SJCRH30 (cell line): ENCODE results near the gene PAM16. TPM values are rescaled to one million over a fixed set of nuclear protein-coding genes. Genes with fewer than 3 reads are reported as not detected.
A peak's percentile ranks its signal among the peaks of the same experiment; 100 is the strongest.
"Not testable (repeated sequence)": the region's sequence is repeated elsewhere in the genome, so short reads cannot be mapped to it uniquely, and the experiment has no call there.

Experiments used
- DNase-seq, 2 experiments: peaks; one replicate each; pipeline ENCODE4 v3.0.0-alpha.2; 2015 to 2020
- H3K27ac ChIP-seq: fragments of 250-450 bp; sonication (Bioruptor Pico); 2 replicates; pipeline ENCODE4 v1.5.1; 2020; ENCODE audit warnings: mild to moderate bottlenecking, moderate library complexity
- H3K27me3 ChIP-seq: fragments of 250-450 bp; sonication (Bioruptor Pico); 2 replicates; pipeline ENCODE4 v1.5.1; 2020; ENCODE audit warnings: mild to moderate bottlenecking, moderate library complexity
- H3K36me3 ChIP-seq: fragments of 250-450 bp; sonication (Bioruptor Pico); 2 replicates; pipeline ENCODE4 v1.5.1; 2020; ENCODE audit warnings: mild to moderate bottlenecking, moderate library complexity
- H3K4me1 ChIP-seq: fragments of 250-450 bp; sonication (Bioruptor Pico); 2 replicates; pipeline ENCODE4 v1.5.1; 2020; ENCODE audit warnings: mild to moderate bottlenecking, moderate library complexity
- H3K4me3 ChIP-seq: fragments of 250-450 bp; sonication (Bioruptor Pico); 2 replicates; pipeline ENCODE4 v1.5.1; 2020; ENCODE audit warnings: mild to moderate bottlenecking, moderate library complexity
- H3K9me3 ChIP-seq: fragments of 250-450 bp; sonication (Bioruptor Pico); replicated peaks from 2 replicates; pipeline ENCODE4 v1.5.1; 2020; ENCODE audit warnings: mild to moderate bottlenecking, moderate library complexity
- total RNA-seq: library from RNA; depleted of rRNA; stranded (reverse); fragments of >200 nt; shearing (Covaris generic); gene quantifications from 2 replicates; pipeline ENCODE4 v1.2.3, GENCODE V29; 2014

Gene PAM16
- total RNA-seq, 1 experiment from 2014 or later = 21.8 TPM

GRCh38 chr16:4356820-4357219 lies 5.7 kb upstream of the PAM16 start:
- no peaks in the 10 kb centered on the region for H3K27me3 ChIP-seq
- DNase-seq = no peak
- H3K4me1 ChIP-seq = no peaks in the 10 kb centered on the region

GRCh38 chr16:4354512-4355409 lies 3.6 kb upstream of the PAM16 start:
- DNase-seq = no peak
- H3K27me3 ChIP-seq = no peaks in the 10 kb centered on the region
- no peak overlapping the region for H3K4me3 ChIP-seq
- H3K27ac ChIP-seq = no peak overlapping the region
- H3K4me1 ChIP-seq = 0 out of 2 replicates have a peak, but pooled peaks cover 2% of the 10 kb centered on the region
- peaks cover 5% of the 10 kb centered on the region; the same call in 1 of the 2 replicates for H3K36me3 ChIP-seq
- H3K9me3 ChIP-seq = no peaks in the 10 kb centered on the region

More at GRCh38 chr16:4356820-4357219, 5.7 kb upstream of the PAM16 start:
- H3K36me3 ChIP-seq = peaks cover 7% of the 10 kb centered on the region; the same call in 1 of the 2 replicates
- no peaks in the 10 kb centered on the region for H3K9me3 ChIP-seq
- no peak overlapping the region for H3K4me3 ChIP-seq
- no peak overlapping the region for H3K27ac ChIP-seq

DNA sequence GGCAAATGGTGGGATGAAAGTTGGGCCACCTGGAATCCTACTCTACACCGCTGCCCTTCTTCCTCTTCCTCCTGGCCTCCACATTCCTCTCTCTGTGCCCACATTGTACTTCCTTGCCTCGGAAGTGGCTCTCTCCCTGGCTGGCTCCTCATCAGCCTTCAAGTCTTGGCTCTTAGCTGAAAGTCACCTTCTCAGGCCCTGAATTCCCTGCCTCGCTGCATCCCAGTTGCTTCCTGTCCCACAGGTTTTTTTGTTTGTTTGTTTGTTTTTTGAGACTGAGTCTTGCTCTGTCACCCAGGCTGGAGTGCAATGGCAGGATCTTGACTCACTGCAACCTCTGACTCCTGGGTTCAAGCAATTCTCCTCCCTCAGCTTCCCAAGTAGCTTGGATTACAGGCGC lies 2.6 kb upstream of the PAM16 start:
- Histone ChIP-seq H3K9me3 (no peaks in the 10 kb centered on the region), H3K4me3 (no peak overlapping the region), H3K36me3 (peaks cover 1% of the 10 kb centered on the region; the same call in 1 of the 2 replicates), H3K4me1 (0 out of 2 replicates have a peak, but pooled peaks cover 2% of the 10 kb centered on the region), H3K27me3 (no peaks in the 10 kb centered on the region), H3K27ac (no peak overlapping the region)
- DNase-seq = no peak

DNA sequence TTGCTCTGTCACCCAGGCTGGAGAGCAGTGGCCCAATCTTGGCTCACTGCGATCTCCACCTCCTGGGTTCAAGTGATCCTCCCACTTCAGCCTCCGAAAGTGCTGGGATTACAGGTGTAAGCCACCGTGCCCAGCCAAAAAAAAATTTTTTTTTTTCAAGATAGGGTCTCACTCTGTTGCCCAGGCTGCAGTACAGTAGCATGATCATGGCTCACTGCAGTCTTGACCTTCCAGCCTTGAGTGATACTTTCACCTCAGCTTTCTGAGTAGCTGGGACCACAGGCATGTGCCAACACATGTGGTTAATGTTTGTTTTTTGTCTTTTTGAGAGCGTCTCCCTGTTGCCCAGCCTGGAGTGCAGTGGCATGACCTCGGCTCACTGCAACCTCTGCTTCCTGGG lies 1.7 kb upstream of the PAM16 start:
- no peak overlapping the region for H3K27ac ChIP-seq
- H3K27me3 ChIP-seq = no peaks in the 10 kb centered on the region
- H3K4me3 ChIP-seq = no peak overlapping the region
- DNase-seq = no peak
- H3K4me1 ChIP-seq = 0 out of 2 replicates have a peak, but pooled peaks cover 2% of the 10 kb centered on the region
- H3K36me3 ChIP-seq = no peaks in the 10 kb centered on the region
- H3K9me3 ChIP-seq = no peaks in the 10 kb centered on the region

DNA sequence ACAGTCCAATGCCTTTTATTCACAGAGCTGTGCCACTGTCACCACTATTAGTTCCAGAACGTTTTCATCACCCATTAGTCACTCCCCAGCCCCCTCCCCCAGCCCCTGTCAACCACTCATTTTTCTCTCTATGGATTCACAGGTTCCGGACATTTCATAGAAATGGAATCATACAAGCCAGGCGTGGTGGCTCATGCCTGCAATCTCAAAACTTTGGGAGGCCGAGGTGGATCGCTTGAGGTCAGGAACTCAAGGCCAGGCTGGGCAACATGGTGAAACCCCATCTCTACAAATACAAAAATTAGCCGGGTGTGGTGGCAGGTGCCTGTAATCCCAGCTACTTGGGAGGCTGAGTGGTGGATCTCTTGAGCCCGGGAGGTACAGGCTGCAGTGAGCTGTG lies 759 bp upstream of the PAM16 start:
- H3K4me3 ChIP-seq = peak overlapping the region; percentile 74
- no peak overlapping the region for H3K27ac ChIP-seq
- no peak for DNase-seq

DNA sequence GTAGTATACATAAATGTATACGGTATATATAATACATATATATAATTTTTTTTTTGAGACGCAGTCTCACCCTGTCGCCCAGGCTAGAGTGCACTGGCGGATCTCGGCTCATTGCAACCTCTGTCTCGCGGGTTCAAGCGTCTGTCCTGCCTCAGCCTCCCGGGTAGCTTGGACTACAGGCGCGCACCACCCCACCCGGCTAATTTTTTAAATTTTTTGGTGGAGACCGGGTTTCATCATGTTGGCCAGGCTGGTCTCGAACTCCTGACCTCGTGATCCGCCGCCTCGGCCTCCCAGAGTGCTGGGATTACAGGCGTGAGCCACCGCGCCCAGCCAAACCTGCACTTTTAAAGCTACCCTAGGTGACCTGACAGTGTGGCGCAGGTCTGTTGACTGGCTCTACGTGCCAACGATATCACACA lies 745 bp downstream of the PAM16 start:
- Histone ChIP-seq H3K27ac (peak overlapping the region; percentile 41; the same call in 1 of the 2 replicates), H3K9me3 (no peaks in the 10 kb centered on the region), H3K4me1 (0 out of 2 replicates have a peak, but pooled peaks cover 2% of the 10 kb centered on the region), H3K36me3 (no peaks in the 10 kb centered on the region), H3K27me3 (no peaks in the 10 kb centered on the region), H3K4me3 (peak overlapping the region; percentile 74)
- no peak for DNase-seq

More for the DNA sequence above, 759 bp upstream of the PAM16 start:
- 0 out of 2 replicates have a peak, but pooled peaks cover 2% of the 10 kb centered on the region for H3K4me1 ChIP-seq
- no peaks in the 10 kb centered on the region for H3K27me3 ChIP-seq
- no peaks in the 10 kb centered on the region for H3K36me3 ChIP-seq
- no peaks in the 10 kb centered on the region for H3K9me3 ChIP-seq

- no peaks in the 10 kb centered on the region for H3K9me3 ChIP-seq
- H3K27ac ChIP-seq = no peak overlapping the region
- H3K27me3 ChIP-seq = no peaks in the 10 kb centered on the region
- no peak for DNase-seq
- no peak overlapping the region for H3K4me3 ChIP-seq
- H3K36me3 ChIP-seq = no peaks in the 10 kb centered on the region
- H3K4me1 ChIP-seq = 0 out of 2 replicates have a peak, but pooled peaks cover 2% of the 10 kb centered on the region
These were observed 1.8 kb downstream of the PAM16 start for GRCh38 chr16:4349332-4349731.

DNA sequence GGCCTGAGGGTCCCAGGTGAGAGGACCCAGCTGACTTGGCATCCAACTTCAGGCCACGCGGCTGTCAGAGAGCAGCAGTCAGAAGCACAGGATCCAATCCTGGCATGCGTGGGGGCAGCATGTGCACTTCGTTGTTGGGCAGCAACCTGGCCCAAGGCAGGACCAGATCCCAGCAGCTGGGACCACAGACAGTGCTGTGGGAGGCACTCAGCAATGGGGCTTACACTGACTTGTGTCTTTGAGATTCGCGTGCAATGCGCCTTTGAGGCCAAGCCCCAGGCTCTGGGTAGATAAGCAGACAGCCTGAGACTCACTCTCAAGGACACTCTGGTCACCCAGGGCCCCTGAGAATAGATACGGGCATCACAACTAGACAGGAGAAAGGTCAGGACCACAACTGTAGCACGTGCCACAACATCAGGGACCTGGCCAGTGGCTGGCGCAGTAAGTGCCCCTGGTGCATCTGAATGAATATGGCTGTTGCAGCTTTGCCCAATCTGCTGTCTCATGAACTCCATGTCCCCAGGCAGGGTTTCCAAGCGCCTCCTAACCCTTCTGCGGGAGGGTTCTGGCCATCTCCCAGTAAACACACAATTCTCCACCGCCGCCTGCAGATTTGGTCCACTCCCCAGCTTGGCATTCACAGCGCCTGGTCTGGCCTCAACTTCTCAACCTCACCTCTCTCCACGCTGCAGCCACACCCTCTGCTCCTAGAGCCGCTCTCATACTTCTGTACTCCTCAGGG lies 3.2 kb downstream of the PAM16 start:
- no peak for DNase-seq
- H3K36me3 ChIP-seq = no peaks in the 10 kb centered on the region
- no peak overlapping the region for H3K27ac ChIP-seq
- no peaks in the 10 kb centered on the region for H3K9me3 ChIP-seq
- H3K27me3 ChIP-seq = no peaks in the 10 kb centered on the region
- 0 out of 2 replicates have a peak, but pooled peaks cover 2% of the 10 kb centered on the region for H3K4me1 ChIP-seq
- no peak overlapping the region for H3K4me3 ChIP-seq

- DNase-seq = no peak
- Histone ChIP-seq H3K27ac (no peak overlapping the region), H3K4me1 (0 out of 2 replicates have a peak, but pooled peaks cover 2% of the 10 kb centered on the region), H3K36me3 (no peaks in the 10 kb centered on the region), H3K4me3 (no peak overlapping the region), H3K9me3 (no peaks in the 10 kb centered on the region), H3K27me3 (no peaks in the 10 kb centered on the region)
These were observed 4.1 kb downstream of the PAM16 start for GRCh38 chr16:4347010-4347409.

DNA sequence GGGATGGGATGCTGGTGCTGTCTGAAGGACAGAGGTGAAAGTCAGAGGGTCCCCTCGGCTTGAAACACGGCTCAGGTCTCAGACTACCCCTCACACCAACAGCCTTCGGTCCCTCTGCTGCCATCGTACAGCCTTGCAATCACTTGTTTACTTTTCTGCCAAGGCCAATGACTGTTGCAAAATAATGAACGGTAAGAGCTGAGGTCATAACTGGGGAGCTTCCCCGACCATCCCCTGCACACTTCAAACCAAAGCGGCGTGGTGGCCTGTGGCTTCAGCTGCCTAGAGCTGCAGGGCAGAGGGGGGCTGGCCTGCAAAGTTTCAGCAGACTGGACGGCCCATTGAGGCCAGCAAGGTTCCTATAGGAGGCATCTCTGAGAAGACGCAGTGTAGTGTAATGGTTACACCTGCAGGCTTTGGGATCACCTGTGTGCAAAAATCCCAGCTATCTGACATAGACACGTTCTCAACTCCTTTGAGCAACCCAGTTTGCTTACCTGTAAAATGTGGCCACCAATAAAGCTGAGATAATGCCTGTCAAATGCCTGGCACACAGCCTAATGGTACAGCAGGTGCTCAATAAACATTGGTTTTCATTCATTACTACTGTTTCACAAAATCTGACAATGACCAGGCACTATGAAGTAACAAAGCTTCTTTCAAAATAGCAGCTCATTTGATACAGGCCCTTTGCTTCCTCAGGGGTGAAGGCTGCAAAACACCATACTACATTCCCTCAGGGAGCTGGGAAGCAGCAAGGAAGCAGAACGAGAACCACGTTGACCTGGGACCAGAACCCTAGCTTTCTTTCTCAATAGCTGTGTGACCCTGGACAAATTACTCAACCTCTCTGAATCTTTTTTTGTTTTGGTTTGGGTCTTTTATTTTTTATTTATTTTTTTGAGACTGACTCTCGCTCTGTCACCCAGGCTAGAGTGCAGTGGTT lies 5.0 kb downstream of the PAM16 start:
- no peaks in the 10 kb centered on the region for H3K27me3 ChIP-seq
- H3K27ac ChIP-seq = no peak overlapping the region
- no peak overlapping the region for H3K4me3 ChIP-seq
- no peak for DNase-seq
- no peaks in the 10 kb centered on the region for H3K9me3 ChIP-seq
- H3K4me1 ChIP-seq = no peaks in the 10 kb centered on the region
- H3K36me3 ChIP-seq = no peaks in the 10 kb centered on the region

- no peak for DNase-seq
- Histone ChIP-seq H3K9me3 (no peaks in the 10 kb centered on the region), H3K27me3 (no peaks in the 10 kb centered on the region), H3K4me3 (no peak overlapping the region), H3K27ac (no peak overlapping the region), H3K4me1 (no peaks in the 10 kb centered on the region), H3K36me3 (no peaks in the 10 kb centered on the region)
These were observed 5.9 kb downstream of the PAM16 start for GRCh38 chr16:4344983-4345835.

DNA sequence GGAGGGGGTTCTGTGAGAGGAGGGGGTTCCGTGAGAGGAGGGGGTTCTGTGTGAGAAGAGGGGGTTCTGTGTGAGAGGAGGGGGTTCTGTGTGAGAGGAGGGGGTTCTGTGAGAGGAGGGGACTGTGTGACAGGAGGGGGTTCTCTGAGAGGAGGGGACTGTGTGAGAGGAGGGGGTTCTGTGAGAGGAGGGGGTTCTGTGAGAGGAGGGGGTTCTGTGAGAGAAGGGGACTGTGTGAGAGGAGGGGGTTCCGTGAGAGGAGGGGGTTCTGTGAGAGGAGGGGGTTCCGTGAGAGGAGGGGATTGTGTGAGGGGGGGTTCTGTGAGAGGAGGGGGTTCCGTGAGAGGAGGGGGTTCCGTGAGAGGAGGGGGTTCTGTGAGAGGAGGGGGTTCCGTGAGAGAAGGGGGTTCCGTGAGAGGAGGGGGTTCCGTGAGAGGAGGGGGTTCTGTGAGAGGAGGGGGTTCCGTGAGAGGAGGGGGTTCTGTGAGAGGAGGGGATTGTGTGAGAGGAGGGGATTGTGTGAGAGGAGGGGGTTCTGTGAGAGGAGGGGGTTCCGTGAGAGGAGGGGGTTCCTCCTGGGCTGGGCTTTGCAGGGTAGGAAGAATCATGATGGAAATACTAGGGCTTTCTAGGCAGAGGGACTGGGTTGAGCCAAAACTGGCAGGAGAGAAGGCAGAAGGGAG lies 6.7 kb downstream of the PAM16 start:
- H3K36me3 ChIP-seq, H3K4me1 ChIP-seq, DNase-seq, H3K27me3 ChIP-seq, H3K27ac ChIP-seq, H3K9me3 ChIP-seq, H3K4me3 ChIP-seq: not testable (repeated sequence)
